GM19240 (cell line): ENCODE data around the gene CCDC73.
A peak's percentile ranks its signal among the peaks of the same experiment; 100 is the strongest.
"Not testable (repeated sequence)": the region's sequence is repeated elsewhere in the genome, so short reads cannot be mapped to it uniquely, and the experiment has no call there.

ENCODE experiments used
- DNase-seq: peaks from one replicate; pipeline ENCODE4 v3.0.0; 2011; ENCODE audit warnings: low spot score; ENCODE audit not compliant: insufficient read length

Gene CCDC73

GRCh38 chr11:32794439-32794838 lies at the start of gene CCDC73:
CCDC73 (minus strand) TSS chr11:32794662; CDS start chr11:32760243, 34,419 bp downstream.
- DNase-seq: no peak

DNA sequence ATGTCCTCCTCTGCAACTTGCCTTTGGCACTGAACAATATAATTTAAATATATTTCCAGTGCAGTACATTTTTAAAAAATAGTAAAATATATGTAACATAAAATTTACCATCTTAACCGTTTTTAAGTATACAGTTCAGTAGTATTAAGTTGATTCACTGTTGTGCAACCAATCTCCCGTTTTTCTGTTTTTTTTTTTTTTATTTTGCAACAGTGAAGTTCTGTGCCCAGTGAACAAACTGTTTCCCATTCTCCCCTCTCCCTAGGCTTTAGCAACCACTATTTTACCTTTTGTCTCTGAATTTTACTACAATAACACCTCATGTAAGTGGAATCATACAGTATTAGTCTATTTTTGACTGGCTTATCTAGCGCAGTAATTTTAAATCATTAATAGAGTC lies 49.1 kb upstream of the CCDC73 start:
- no peak for DNase-seq

DNA sequence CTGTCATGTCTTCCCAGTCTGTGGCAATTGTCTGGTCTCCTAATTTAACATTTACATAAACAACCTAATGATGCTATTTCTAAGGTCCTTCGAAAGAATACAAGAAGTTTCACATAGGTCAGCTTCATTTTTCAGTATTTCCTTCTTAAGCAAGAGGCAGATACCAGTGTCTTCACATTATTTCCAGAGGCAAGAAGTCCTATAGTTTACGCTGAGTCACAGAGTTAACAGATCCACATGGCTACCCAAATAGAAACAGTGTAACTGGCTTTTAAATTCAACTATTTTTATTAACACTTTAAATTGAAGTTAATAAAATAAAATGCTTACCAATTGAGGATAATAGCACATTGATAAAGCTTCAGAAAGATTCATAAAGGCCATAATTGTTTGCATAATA lies 46.1 kb upstream of the CCDC73 start:
- no peak for DNase-seq

GRCh38 chr11:32839308-32839707 lies 44.8 kb upstream of the CCDC73 start:
- no peak for DNase-seq

DNA sequence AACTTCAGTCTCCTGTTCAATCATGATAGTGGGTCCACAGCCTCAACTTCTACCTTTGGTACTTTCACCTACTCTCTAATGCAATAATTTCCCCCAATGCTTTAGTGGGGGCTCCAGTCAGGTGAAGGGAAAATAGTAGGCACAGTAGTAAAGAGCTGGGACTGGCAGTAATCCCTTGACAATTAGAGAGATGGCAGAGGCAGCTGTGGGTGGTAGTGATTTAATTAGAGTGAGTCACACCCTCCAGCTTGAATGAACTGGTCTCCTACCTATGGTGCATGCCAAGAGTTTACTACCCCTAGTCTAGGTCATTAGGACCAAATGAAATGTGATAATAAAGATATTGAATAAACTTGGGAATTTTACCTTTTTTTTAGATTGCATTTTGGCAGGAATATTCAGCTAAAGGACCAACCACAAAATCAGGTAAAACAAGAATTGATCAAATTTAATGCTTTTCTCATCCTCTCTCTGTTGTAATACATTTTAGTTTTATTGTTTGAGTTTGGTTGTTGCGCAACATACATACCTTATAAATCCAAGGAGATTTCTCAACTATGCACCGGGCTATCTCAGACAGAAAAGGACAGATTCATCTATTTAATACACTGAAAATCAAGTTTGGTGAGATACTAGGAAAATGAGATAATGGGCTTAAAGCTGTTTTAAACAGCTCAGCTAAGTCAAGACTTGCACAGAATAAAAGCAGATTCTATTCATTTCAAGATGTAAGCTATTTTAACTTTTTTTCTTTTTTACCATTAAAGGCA lies 44.2 kb upstream of the CCDC73 start:
- DNase-seq: no peak

GRCh38 chr11:32836946-32837345 lies 42.5 kb upstream of the CCDC73 start:
- no peak for DNase-seq

- DNase-seq: no peak
Observed at GRCh38 chr11:32833921-32834320, 39.5 kb upstream of the CCDC73 start.

DNA sequence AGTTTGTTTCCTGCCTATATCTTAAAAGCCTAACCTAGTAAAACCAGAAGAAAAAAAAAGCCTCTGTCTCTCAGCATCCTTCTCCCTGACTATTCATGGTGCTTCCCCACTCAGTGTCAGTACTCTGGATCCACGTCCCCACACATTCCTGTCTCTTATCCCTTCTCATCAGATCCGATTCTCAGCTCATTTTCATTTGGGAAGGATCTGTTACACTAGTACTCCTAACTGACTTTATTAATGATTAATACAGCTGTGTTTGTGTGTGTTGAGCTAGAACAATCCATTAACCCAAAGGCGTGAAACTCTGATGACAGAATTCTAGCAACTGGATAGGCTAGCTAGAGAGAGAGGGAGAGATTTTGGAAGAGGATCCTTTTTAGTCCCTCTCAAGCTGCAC lies 36.8 kb upstream of the CCDC73 start:
- no peak for DNase-seq

DNA sequence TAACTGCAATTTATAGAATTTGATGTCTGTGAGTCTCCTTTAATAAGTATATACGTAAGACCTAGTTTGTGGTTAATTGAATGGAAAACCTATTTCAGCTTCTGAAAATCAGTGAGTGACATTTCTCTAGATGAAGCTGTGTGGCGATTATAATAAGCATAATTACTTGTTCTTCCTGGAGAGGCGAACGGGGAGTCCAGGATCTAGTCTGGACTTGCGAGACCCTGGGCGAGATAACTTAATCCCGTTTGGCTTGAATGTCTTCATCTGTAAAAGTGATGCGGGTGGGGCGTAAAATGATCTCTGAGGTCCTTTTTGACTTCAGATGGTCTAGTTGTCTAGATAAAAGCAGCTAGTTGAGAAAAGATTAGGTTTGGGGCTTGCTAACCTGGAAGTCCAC lies 36.3 kb upstream of the CCDC73 start:
- no peak for DNase-seq

DNA sequence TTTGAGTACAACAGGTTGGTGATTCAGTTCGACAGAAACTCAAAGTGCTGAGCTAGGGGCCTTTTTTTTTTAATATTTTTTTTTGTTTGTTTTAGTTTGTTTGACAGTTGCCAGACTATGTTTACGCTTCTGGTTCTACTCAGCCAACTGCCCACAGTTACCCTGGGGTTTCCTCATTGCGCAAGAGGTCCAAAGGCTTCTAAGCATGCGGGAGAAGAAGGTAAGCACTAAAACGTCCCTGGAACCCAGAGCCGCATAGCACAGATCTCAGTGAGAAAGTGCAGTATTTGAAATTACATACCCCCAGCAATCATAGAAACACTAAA lies 35.9 kb upstream of the CCDC73 start:
- no peak for DNase-seq

DNA sequence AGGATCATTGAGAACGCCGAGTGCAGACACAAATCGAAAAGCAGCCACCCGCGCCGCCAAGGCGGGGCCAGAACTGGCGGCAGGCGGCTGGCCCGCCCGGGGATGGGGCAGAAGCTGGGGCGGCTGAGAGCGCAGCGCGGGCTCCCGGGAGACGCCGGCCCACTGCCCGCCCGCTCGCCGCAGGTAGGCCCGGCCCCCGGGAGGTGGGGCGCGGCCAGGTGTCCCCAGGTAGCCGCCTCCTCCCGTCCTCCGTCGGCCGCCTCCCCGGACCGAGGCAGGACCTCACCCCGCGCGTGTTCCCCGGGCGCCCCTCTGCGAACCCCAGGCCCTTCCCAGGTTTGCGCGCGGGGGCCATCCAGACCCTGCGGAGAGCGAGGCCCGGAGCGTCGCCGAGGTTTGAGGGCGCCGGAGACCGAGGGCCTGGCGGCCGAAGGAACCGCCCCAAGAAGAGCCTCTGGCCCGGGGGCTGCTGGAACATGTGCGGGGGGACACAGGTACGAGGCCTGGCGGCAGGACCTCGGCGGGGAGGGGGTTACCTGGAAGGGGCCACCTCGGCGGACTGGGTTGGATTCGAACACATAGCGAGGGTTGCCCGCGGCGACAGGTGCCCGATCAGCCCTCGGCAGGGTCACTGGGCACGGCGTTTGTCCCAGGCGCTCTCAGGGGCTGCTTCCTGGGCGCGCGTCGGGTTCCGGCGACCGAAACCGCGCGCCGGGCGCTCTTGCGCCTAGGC lies 35.4 kb upstream of the CCDC73 start, which contains the start of gene PRRG4:
Gene PRRG4, plus strand, starts transcription at position 248 of the 733 bp plus-strand sequence. CDS start 603 bp downstream, outside the sequence.
- peak; percentile 22 for DNase-seq

DNA sequence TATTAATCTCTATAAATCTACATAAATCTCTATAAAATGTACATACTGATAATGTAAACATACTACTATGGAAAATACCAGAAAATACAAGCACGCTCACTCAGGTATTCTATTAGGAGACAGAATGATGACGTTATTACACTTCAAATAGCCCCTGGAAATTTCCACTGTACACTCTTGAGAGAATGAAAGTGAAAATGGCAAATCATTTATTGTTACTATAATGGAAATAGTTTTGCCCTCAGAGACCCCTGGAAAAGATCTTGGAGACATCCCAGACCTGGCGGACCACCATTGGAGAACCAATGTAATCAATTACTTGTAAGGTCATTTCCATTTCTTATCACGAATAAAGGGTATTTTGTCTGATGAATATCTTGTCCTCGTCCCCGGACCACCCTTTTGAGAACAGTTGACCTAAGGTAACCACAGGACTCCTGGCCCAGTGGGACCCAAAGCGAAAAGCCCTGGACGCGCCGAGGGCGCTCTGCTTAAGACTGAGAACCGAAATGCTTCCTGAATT lies 34.8 kb upstream of the CCDC73 start:
- DNase-seq: no peak

DNA sequence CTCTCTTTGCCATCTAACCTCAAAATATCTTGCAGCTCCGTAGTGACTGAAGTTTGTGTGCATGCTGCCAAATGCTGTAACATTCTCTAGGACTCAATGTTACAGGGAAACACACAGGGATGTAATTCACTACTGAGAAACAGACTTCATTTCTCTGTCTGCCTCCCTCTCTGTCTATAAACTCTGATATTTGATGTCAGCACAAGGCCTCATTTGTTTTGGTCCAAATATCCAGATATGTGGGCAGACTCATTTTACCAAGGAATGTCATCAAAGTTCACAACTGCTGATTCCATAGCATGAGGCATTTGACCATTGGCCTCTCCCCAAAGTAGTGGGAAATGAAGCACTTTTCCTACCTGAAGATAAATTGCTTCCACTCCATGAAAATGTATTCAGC lies 32.8 kb upstream of the CCDC73 start:
- no peak for DNase-seq

DNA sequence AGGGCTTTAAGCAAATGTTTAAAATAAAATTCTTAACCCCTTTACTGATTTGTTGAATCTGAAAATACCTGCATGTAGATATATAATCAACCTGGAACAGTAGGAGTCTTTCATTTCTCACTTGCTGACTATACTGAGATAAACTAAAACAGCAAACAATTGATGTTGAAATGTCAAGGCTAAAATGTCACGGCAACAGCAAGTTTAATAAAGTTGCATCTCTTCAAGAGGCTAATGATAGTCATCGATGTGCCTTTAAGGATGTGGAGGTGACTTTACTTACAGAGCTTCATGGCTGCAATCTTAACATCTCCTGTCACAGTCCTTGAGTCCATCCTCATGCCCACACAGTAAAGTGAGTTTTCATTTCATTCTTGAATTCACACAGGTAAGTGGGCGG lies 31.7 kb upstream of the CCDC73 start:
- DNase-seq: no peak

GRCh38 chr11:32823617-32824016 lies 29.2 kb upstream of the CCDC73 start:
- not testable (repeated sequence) for DNase-seq

DNA sequence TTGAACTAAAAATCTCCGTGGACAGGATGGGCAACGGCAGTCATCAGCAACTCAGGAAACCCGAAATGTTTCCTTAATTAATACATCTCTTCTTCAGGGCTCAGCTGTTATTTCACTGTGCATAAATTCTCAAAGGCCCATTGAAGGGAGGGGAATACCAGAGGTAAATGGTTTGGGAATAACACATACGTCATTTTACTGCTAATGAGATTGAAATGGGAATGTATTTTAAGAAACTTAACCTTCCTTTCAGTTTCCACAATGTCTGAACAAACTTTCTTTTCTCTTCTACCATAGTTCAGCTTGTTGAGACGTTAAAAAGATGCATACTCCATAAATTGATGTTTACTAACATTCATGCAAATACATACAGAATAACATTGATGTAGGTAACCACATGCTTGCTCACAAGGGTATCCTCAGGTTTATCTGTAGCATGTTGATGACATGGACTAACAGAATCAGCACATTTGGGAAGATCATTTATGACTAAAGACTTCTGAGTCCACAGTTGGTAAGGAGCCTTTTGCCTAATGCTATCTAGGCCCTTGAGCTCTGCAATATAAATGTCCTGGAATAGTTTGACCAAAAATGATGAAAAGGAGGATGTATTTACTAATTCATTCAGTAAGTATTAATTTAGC lies 27.6 kb upstream of the CCDC73 start:
- no peak for DNase-seq

DNA sequence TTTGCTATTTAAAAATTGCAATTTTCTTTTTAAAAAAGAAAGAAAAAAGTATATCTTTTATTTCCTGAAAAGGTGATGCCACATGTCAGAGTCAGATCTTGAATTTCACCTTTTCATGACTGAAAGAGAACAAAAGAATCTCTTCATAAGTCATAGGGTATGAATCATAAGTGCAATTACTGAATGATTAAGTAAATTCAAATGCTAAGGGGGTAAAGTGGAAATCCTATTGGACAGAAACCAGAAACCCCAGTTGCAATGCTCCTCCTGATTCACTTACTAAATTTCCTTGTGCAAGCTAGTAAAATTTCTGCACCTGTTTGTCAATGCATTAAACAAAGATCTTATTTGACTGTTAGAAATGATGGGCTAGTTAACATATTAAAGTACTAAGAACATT lies 27.1 kb upstream of the CCDC73 start:
- DNase-seq: no peak

DNA sequence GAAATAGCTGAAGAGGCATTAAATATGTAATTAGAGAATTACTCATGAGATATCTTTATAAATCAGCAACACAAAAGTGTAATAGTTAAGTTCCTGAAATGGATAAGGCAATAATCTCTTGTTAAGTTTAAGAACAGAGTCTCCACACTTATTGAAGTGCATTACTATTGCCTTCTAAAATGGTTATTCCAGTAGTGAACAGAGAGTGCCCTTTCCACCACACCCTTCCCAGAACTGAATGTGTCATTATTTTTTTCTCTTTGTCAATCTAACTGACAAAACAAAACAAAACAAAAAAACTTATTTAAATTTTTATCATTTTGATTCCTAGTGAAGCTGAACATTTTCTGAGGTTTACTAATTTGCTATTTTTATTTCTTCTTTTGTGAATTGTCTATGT lies 26.0 kb upstream of the CCDC73 start:
- no peak for DNase-seq

GRCh38 chr11:32819187-32819586 lies 24.7 kb upstream of the CCDC73 start:
- no peak for DNase-seq

DNA sequence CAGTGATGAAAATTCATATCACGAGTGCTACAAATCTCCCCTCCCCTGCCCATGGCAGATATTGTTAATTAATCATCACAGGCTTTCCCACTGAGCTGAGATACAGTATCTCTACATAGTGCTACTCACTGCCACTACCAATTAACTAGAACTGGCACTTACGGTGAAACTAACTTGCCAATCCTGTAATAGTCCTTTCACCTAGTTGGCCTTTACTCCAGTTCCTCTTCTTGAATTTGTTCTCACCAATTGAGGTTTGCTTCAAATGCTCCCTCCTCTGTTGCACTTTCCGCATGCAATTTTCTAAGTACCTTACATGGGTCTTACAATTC lies 23.4 kb upstream of the CCDC73 start:
- DNase-seq: no peak

- no peak for DNase-seq
Observed at GRCh38 chr11:32817181-32817851, 22.9 kb upstream of the CCDC73 start.

GRCh38 chr11:32809313-32809712 lies 14.9 kb upstream of the CCDC73 start:
- DNase-seq: peak; percentile 31
